SK-N-SH (cell line): ENCODE measurements around the gene KCTD20. TPM values are rescaled to one million over a fixed set of nuclear protein-coding genes. Genes with fewer than 3 reads are reported as not detected.

Experiments used
- CTCF ChIA-PET: fragments of 300-600, 350-600 bp; formaldehyde crosslinking; extraction: SDS; loops from one replicate; lab custom pipeline; 2021; lab: Yijun Ruan, JAX
- POLR2A ChIA-PET: fragments of 350-600 bp; sonication (Branson Sonifier 250); formaldehyde crosslinking; extraction: SDS; loops from one replicate; lab custom pipeline; 2020; ENCODE audit warnings: antibody characterized with exemption, inconsistent platforms; lab: Yijun Ruan, JAX
- DNase-seq: peaks from one replicate; pipeline ENCODE4 v3.0.0; 2012
- H2AFZ ChIP-seq: fragments of 200-600 bp; sonication (generic); 2 replicates; pipeline ENCODE4 v1.8.1; 2016; ENCODE audit warnings: antibody characterized with exemption, mild to moderate bottlenecking, low read depth
- H3F3A ChIP-seq: fragments of 200-600 bp; sonication (generic); replicated peaks from 2 replicates; pipeline ENCODE3; 2016; ENCODE audit warnings: antibody characterized with exemption, mild to moderate bottlenecking; ENCODE audit not compliant: insufficient read depth
- H3K27ac ChIP-seq, 2 experiments: fragments of 200-500 bp in 1 of 2; fragments of 200-600 bp in 1 of 2; sonication (Bioruptor generic) in 1 of 2; sonication (generic), shearing (Covaris generic) in 1 of 2; 2 replicates each; pipeline versions ENCODE4 v1.5.1 to v1.6.1; 2014 to 2016; ENCODE audit warnings: low read depth in 2 of 2, inconsistent platforms in 1 of 2, low read length in 1 of 2, mild to moderate bottlenecking in 1 of 2, mixed read lengths in 1 of 2
- H3K27me3 ChIP-seq: fragments of 200-600 bp; sonication (generic), shearing (Covaris generic); 2 replicates; pipeline ENCODE4 v1.6.1; 2016; ENCODE audit warnings: mixed run types; ENCODE audit not compliant: insufficient read depth
- H3K36me3 ChIP-seq, 2 experiments: fragments of 200-500 bp in 1 of 2; fragments of 200-600 bp in 1 of 2; sonication (Bioruptor generic) in 1 of 2; sonication (generic) in 1 of 2; replicated peaks in 1 of 2; 2 replicates each; pipeline versions ENCODE3 to v1.5.1; 2014 to 2016; ENCODE audit warnings: low read length in 1 of 2, mild to moderate bottlenecking in 1 of 2; ENCODE audit not compliant: insufficient read depth in 2 of 2, control insufficient read depth in 1 of 2
- H3K4me1 ChIP-seq, 2 experiments: fragments of 200-500 bp in 1 of 2; fragments of 200-600 bp in 1 of 2; sonication (Bioruptor generic) in 1 of 2; sonication (generic), shearing (Covaris generic) in 1 of 2; 2 replicates each; pipeline versions ENCODE4 v1.5.1 to v1.6.1; 2014 to 2016; ENCODE audit warnings: low read depth in 1 of 2, low read length in 1 of 2, mixed run types in 1 of 2; ENCODE audit not compliant: insufficient read depth in 2 of 2, control insufficient read depth in 1 of 2
- H3K4me2 ChIP-seq: fragments of 200-600 bp; sonication (generic), shearing (Covaris generic); 2 replicates; pipeline ENCODE4 v1.6.1; 2017; ENCODE audit warnings: mixed run types
- H3K4me3 ChIP-seq, 2 experiments: fragments of 200-500 bp in 1 of 2; fragments of 200-600 bp in 1 of 2; sonication (Bioruptor generic) in 1 of 2; sonication (generic), shearing (Covaris generic) in 1 of 2; 2 replicates each; pipeline versions ENCODE4 v1.5.1 to v1.8.1; 2014 to 2016; ENCODE audit warnings: low read depth in 2 of 2, inconsistent platforms in 1 of 2, low read length in 1 of 2, mild to moderate bottlenecking in 1 of 2, mixed read lengths in 1 of 2, moderate library complexity in 1 of 2
- H3K79me2 ChIP-seq: fragments of 200-600 bp; sonication (generic); 2 replicates; pipeline ENCODE4 v1.8.1; 2017; ENCODE audit warnings: mild to moderate bottlenecking; ENCODE audit not compliant: insufficient read depth
- H3K9ac ChIP-seq: fragments of 200-600 bp; sonication (generic); 2 replicates; pipeline ENCODE4 v1.6.1; 2017; ENCODE audit warnings: mixed run types
- H3K9me2 ChIP-seq: fragments of 200-600 bp; sonication (generic); 2 replicates; pipeline ENCODE4 v1.6.1; 2017; ENCODE audit warnings: mixed run types
- H3K9me3 ChIP-seq: fragments of 200-600 bp; sonication (generic); 2 replicates; pipeline ENCODE4 v1.6.1; 2017; ENCODE audit warnings: mixed run types, mild to moderate bottlenecking, moderate library complexity
- H4K20me1 ChIP-seq: fragments of 200-600 bp; sonication (generic); 2 replicates; pipeline ENCODE4 v1.6.1; 2017; ENCODE audit warnings: mild to moderate bottlenecking, mixed run types; ENCODE audit not compliant: insufficient read depth
- CHD2 ChIP-seq: fragments of 150-350 bp; IDR thresholded peaks from 2 replicates; pipeline ENCODE4 v1.6.1; 2018; ENCODE audit warnings: low read length; ENCODE audit not compliant: partially characterized antibody
- EZH2phosphoT487 ChIP-seq: fragments of 200-600 bp; sonication (generic); IDR thresholded peaks from 2 replicates; pipeline ENCODE4 v1.6.1; 2017; ENCODE audit warnings: low read depth, mixed run types, mild to moderate bottlenecking, antibody characterized with exemption, moderate library complexity, borderline replicate concordance
- FOXM1 ChIP-seq: IDR thresholded peaks from 2 replicates; pipeline ENCODE4 v1.4.0; 2012; ENCODE audit warnings: low read depth, mild to moderate bottlenecking
- GABPA ChIP-seq: IDR thresholded peaks from 2 replicates; pipeline ENCODE4 v1.4.0; 2012; ENCODE audit warnings: low read depth, mild to moderate bottlenecking
- GATA2 ChIP-seq: sonication (generic); formaldehyde crosslinking; IDR thresholded peaks from 2 replicates; pipeline ENCODE4 v1.5.0; 2020; ENCODE audit warnings: mild to moderate bottlenecking, missing genetic modification reagents
- JUND ChIP-seq: IDR thresholded peaks from 2 replicates; pipeline ENCODE4 v1.4.0; 2012
- MEF2A ChIP-seq: IDR thresholded peaks from 2 replicates; pipeline ENCODE4 v1.4.0; 2012; ENCODE audit warnings: low read depth, borderline replicate concordance
- NFIC ChIP-seq: IDR thresholded peaks from 2 replicates; pipeline ENCODE4 v1.4.0; 2012; ENCODE audit warnings: borderline replicate concordance
- POLR2AphosphoS5 ChIP-seq: IDR thresholded peaks from 2 replicates; pipeline ENCODE4 v1.6.1; 2012; ENCODE audit warnings: low read depth, low read length
- RAD21 ChIP-seq: IDR thresholded peaks from 2 replicates; pipeline ENCODE4 v1.6.1; 2012; ENCODE audit warnings: mild to moderate bottlenecking, low read length
- RCOR1 ChIP-seq: fragments of 150-350 bp; IDR thresholded peaks from 2 replicates; pipeline ENCODE4 v1.6.1; 2017; ENCODE audit warnings: antibody characterized with exemption, low read length
- SIN3A ChIP-seq: IDR thresholded peaks from 2 replicates; pipeline ENCODE4 v1.6.1; 2012; ENCODE audit warnings: low read depth, mild to moderate bottlenecking, low read length, moderate library complexity, borderline replicate concordance
- USF1 ChIP-seq: IDR thresholded peaks from 2 replicates; pipeline ENCODE4 v1.4.0; 2012; ENCODE audit warnings: low read depth, borderline replicate concordance
- USF2 ChIP-seq: fragments of 150-350 bp; IDR thresholded peaks from 2 replicates; pipeline ENCODE4 v1.6.1; 2017; ENCODE audit warnings: antibody characterized with exemption, low read length, low read depth, borderline replicate concordance
- YY1 ChIP-seq: IDR thresholded peaks from 2 replicates; pipeline ENCODE4 v1.4.0; 2012; ENCODE audit warnings: low read depth, mild to moderate bottlenecking
- WGBS: methylation state at CpG from one replicate; pipeline ENCODE4 v1.1.6; 2017; ENCODE audit warnings: low lambda C conversion rate; 5-methylcytosine and 5-hydroxymethylcytosine counted together
- polyA plus RNA-seq, 3 experiments: library from polyadenylated mRNA; depleted of rRNA; stranded (reverse); fragments of >200 nt; gene quantifications; 2 replicates each; pipeline ENCODE4 v1.2.3, GENCODE V29; 2012

KCTD20 gene
- polyA plus RNA-seq, 1 of the 3 experiments (the other 2 are of a cell fraction): 29.0 TPM

GRCh38 chr6:36492621-36493020 lies 49.8 kb downstream of the KCTD20 start:
- H3K36me3 ChIP-seq: peaks cover 40 to 48% of the 10 kb centered on the region in 2 experiments
- TF ChIP-seq USF2: no peak
- no peak for TF ChIP-seq USF1
- no peak for TF ChIP-seq RCOR1
- no peak for TF ChIP-seq GABPA
- TF ChIP-seq FOXM1: no peak
- TF ChIP-seq JUND: no peak
- TF ChIP-seq SIN3A: no peak
- no peak for TF ChIP-seq NFIC
- POLR2A ChIA-PET: no interaction called here

GRCh38 chr6:36493319-36493718 lies 50.5 kb downstream of the KCTD20 start:
- Histone ChIP-seq H3K27ac (no peak overlapping the region), H3K4me3 (no peak overlapping the region), H3K27me3 (no peaks in the 10 kb centered on the region), H3K4me2 (no peak overlapping the region), H3K9me3 (no peaks in the 10 kb centered on the region), H3F3A (peaks cover 4% of the 10 kb centered on the region), H3K4me1 (no peaks in the 10 kb centered on the region), H3K9ac (no peak overlapping the region), H3K9me2 (no peaks in the 10 kb centered on the region), H3K36me3 (peaks cover 44 to 45% of the 10 kb centered on the region in 2 experiments), H3K79me2 (no peaks in the 10 kb centered on the region; the same call in 1 of the 2 replicates), H2AFZ (no peak overlapping the region), H4K20me1 (no peaks in the 10 kb centered on the region)
- no peak for DNase-seq
- ChIA-PET POLR2A (interaction anchor here (0.6 kb wide), 2 partner anchors 19 to 43 kb away, joined by 3 read pairs; no protein-coding TSS in a partner anchor), CTCF (interaction anchor here (1.0 kb wide), 1 partner anchor 265 kb away, joined by 3 read pairs; no protein-coding TSS in a partner anchor)
- 94% methylated on average over 6 of the region's 6 CpGs for WGBS
- TF ChIP-seq MEF2A (no peak), EZH2phosphoT487 (no peak), USF2 (no peak), JUND (no peak), YY1 (no peak), RAD21 (no peak), GATA2 (CRISPR knock-in tag) (no peak), FOXM1 (no peak), USF1 (no peak), POLR2AphosphoS5 (no peak), CHD2 (no peak), RCOR1 (no peak)

More at GRCh38 chr6:36492621-36493020, 49.8 kb downstream of the KCTD20 start:
- WGBS: 92% methylated on average over 1 of the region's 1 CpG
- no peaks in the 10 kb centered on the region for H4K20me1 ChIP-seq
- no peak overlapping the region for H2AFZ ChIP-seq
- peaks cover 4% of the 10 kb centered on the region for H3F3A ChIP-seq
- no peaks in the 10 kb centered on the region for H3K9me3 ChIP-seq
- no peaks in the 10 kb centered on the region; a peak in 1 of 4 replicates for H3K4me1 ChIP-seq
- no peak for DNase-seq
- no peaks in the 10 kb centered on the region; the same call in 1 of the 2 replicates for H3K79me2 ChIP-seq
- no peak overlapping the region for H3K4me3 ChIP-seq
- no peak overlapping the region for H3K9ac ChIP-seq
- CTCF ChIA-PET: no interaction called here
- H3K4me2 ChIP-seq: no peak overlapping the region
- no peaks in the 10 kb centered on the region for H3K9me2 ChIP-seq
- no peaks in the 10 kb centered on the region for H3K27me3 ChIP-seq
- no peak overlapping the region for H3K27ac ChIP-seq
